ENCODE measurements around the gene NTN4. TPM values are rescaled to one million over a fixed set of nuclear protein-coding genes. Genes with fewer than 3 reads are reported as not detected.

The NTN4 gene
- total and polyA plus RNA-seq, 10 of the 15 experiments (the other 5 are each of a cell fraction or from before 2014, with no cell fraction given): 0.15 TPM; not detected in 9

- FAIRE-seq (no peak), ATAC-seq (no peak), DNase-seq (ENCODE audit: low read depth, low spot score) (no peak)
- Histone ChIP-seq H3K9ac (ENCODE audit: control insufficient read depth, insufficient read depth, low read length) (no peak overlapping the region), H3K4me1 (ENCODE audit: control insufficient read depth, insufficient read depth, low read length) (peaks cover 12% of the 10 kb centered on the region; the same call in 1 of the 2 replicates), H3K4me2 (ENCODE audit: control insufficient read depth, insufficient read depth) (no peak overlapping the region), H3K36me3 (ENCODE audit: control insufficient read depth in 2 of 2, insufficient read depth in 2 of 2, low read length in 1 of 2) (no peaks in the 10 kb centered on the region), H3K79me2 (ENCODE audit: control insufficient read depth, insufficient read depth, low read length) (no peaks in the 10 kb centered on the region), H3K4me3 (no peak overlapping the region), H3K9me3 (replicated peaks; ENCODE audit: control insufficient read depth, insufficient read depth, low read length) (peaks cover 2% of the 10 kb centered on the region; the same call in 2 of the 3 replicates), H2AFZ (ENCODE audit: control insufficient read depth, low read depth, low read length) (no peak overlapping the region), H3K27me3 (replicated peaks in 1 of 2; ENCODE audit: control insufficient read depth in 2 of 2, insufficient read depth in 2 of 2, low read length in 1 of 2) (peaks cover 1 to 16% of the 10 kb centered on the region in 2 experiments; a peak in 3 of 4 replicates), H3K27ac (ENCODE audit: control insufficient read depth, insufficient read depth) (no peak overlapping the region), H4K20me1 (ENCODE audit: control insufficient read depth, insufficient read depth) (no peaks in the 10 kb centered on the region; the same call in 1 of the 2 replicates)
- ChIA-PET CTCF (interaction anchor here (0.6 kb wide), 1 partner anchor 1658 kb away, joined by 3 read pairs; no protein-coding TSS in a partner anchor), POLR2A (interaction anchor here (0.6 kb wide), 1 partner anchor 87 kb away, joined by 3 read pairs; no protein-coding TSS in a partner anchor), SMC1A (ENCODE audit: uncharacterized antibody, unreplicated experiment) (no interaction called here), RAD21 (ENCODE audit: unreplicated experiment) (interaction anchor here (0.6 kb wide), 1 partner anchor 10 kb away, joined by 3 read pairs; no protein-coding TSS in a partner anchor)
- in situ Hi-C loops (cut with MboI): no loop called here
- intact Hi-C loops (cut with micrococcal nuclease; ENCODE audit: unreplicated experiment): loop anchor here (5.0 kb wide), 1 partner anchor 600 kb away; no protein-coding TSS in a partner anchor
- TF ChIP-seq PRDM15 (CRISPR knock-in tag; IDR thresholded peaks at IDR 0.05) (no peak), JUND (IDR thresholded peaks at IDR 0.05; ENCODE audit: low read depth, low read length) (no peak), RELA (IDR thresholded peaks at IDR 0.05; ENCODE audit: borderline replicate concordance, partially characterized antibody) (no peak), BMI1 (IDR thresholded peaks at IDR 0.05; ENCODE audit: borderline replicate concordance) (no peak), BRCA1 (IDR thresholded peaks at IDR 0.05; ENCODE audit: low read depth, low read length) (no peak), EZH2 (IDR thresholded peaks at IDR 0.05; ENCODE audit: borderline replicate concordance, control insufficient read depth, low read depth, low read length) (no peak), STAT1 (conservative IDR thresholded peaks at IDR 0.05) (no peak), WRNIP1 (IDR thresholded peaks at IDR 0.05; ENCODE audit: borderline replicate concordance, low read depth, low read length) (no peak)
- TF ChIP-seq, protein P1, sequence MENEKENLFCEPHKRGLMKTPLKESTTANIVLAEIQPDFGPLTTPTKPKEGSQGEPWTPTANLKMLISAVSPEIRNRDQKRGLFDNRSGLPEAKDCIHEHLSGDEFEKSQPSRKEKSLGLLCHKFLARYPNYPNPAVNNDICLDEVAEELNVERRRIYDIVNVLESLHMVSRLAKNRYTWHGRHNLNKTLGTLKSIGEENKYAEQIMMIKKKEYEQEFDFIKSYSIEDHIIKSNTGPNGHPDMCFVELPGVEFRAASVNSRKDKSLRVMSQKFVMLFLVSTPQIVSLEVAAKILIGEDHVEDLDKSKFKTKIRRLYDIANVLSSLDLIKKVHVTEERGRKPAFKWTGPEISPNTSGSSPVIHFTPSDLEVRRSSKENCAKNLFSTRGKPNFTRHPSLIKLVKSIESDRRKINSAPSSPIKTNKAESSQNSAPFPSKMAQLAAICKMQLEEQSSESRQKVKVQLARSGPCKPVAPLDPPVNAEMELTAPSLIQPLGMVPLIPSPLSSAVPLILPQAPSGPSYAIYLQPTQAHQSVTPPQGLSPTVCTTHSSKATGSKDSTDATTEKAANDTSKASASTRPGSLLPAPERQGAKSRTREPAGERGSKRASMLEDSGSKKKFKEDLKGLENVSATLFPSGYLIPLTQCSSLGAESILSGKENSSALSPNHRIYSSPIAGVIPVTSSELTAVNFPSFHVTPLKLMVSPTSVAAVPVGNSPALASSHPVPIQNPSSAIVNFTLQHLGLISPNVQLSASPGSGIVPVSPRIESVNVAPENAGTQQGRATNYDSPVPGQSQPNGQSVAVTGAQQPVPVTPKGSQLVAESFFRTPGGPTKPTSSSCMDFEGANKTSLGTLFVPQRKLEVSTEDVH (IDR thresholded peaks at IDR 0.05; ENCODE audit: low read depth, partially characterized antibody): no peak
- 20% methylated on average over 11 of the region's 12 CpGs for WGBS (ENCODE audit: insufficient coverage, insufficient replicate concordance, low lambda C conversion rate, missing lambda C conversion rate)
- BruUV-seq (replicated peaks): no TSS peak
These were observed 88.7 kb downstream of the NTN4 start for GRCh38 chr12:95701722-95702418.
